Lower leg skin (tissue), 3 donors: ENCODE results near the gene MYL5.

ENCODE experiments used
- POLR2A ChIP-seq, 2 donors: fragments of 450-650 bp; IDR thresholded peaks; one replicate each; pipeline ENCODE4 v1.6.1; 2016 to 2017; ENCODE audit warnings: antibody characterized with exemption in 2 of 2, mild to moderate bottlenecking in 1 of 2, moderate library complexity in 1 of 2
- TF ChIP-seq, protein P1 (sequence below), 3 donors: fragments of 450-650 bp; IDR thresholded peaks; one replicate each; pipeline ENCODE4 v1.5.1; 2016; ENCODE audit warnings: antibody characterized with exemption in 3 of 3, mild to moderate bottlenecking in 3 of 3, moderate library complexity in 2 of 3

GRCh38 chr4:729336-730315, 55.3 kb downstream of the MYL5 start:
- TF ChIP-seq, protein P1, sequence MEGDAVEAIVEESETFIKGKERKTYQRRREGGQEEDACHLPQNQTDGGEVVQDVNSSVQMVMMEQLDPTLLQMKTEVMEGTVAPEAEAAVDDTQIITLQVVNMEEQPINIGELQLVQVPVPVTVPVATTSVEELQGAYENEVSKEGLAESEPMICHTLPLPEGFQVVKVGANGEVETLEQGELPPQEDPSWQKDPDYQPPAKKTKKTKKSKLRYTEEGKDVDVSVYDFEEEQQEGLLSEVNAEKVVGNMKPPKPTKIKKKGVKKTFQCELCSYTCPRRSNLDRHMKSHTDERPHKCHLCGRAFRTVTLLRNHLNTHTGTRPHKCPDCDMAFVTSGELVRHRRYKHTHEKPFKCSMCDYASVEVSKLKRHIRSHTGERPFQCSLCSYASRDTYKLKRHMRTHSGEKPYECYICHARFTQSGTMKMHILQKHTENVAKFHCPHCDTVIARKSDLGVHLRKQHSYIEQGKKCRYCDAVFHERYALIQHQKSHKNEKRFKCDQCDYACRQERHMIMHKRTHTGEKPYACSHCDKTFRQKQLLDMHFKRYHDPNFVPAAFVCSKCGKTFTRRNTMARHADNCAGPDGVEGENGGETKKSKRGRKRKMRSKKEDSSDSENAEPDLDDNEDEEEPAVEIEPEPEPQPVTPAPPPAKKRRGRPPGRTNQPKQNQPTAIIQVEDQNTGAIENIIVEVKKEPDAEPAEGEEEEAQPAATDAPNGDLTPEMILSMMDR (IDR thresholded peaks at IDR 0.05), result no peak
- no peak for TF ChIP-seq POLR2A (IDR thresholded peaks at IDR 0.05)
